ENCODE data around the gene WDR1. TPM values are rescaled to one million over a fixed set of nuclear protein-coding genes. Genes with fewer than 3 reads are reported as not detected.

The WDR1 gene
- total RNA-seq, 2 donors from 2014 or later, result 222 to 345 TPM

GRCh38 chr4:10086506-10087120, 30.0 kb downstream of the WDR1 start:
- Histone ChIP-seq H3K4me3 (ENCODE audit: low read length) (no peak overlapping the region), H3K9me3 (ENCODE audit: control insufficient read depth, low read length) (no peaks in the 10 kb centered on the region), H3K9ac (ENCODE audit: extremely low read depth, low read length, poor library complexity, severe bottlenecking) (no peak overlapping the region), H3K27me3 (ENCODE audit: control insufficient read depth, insufficient read depth, low read length, poor library complexity, severe bottlenecking) (no peaks in the 10 kb centered on the region), H3K4me1 (ENCODE audit: control insufficient read depth, insufficient read depth, low read length) (no peaks in the 10 kb centered on the region), H3K36me3 (ENCODE audit: control insufficient read depth, insufficient read depth, low read length) (peaks cover 92% of the 10 kb centered on the region), H3K27ac (ENCODE audit: low read depth, low read length) (no peak overlapping the region)
- no peaks in the 10 kb centered on the region for H3K4me1 Mint-ChIP-seq
- TF ChIP-seq CTCF (conservative IDR thresholded peaks at IDR 0.05), result no peak
- H3K27ac Mint-ChIP-seq, result peak overlapping the region; percentile 42
- WGBS, 2 experiments (ENCODE audit: insufficient coverage in 1 of 2, insufficient read length in 1 of 2), result 94% methylated on average over 4 to 13 of the region's 13 CpGs
- H3K36me3 Mint-ChIP-seq (ENCODE audit: low read depth), result peaks cover 90% of the 10 kb centered on the region
- DNase-seq, result no peak
- H3K27me3 Mint-ChIP-seq (ENCODE audit: insufficient read depth), result no peaks in the 10 kb centered on the region
- no peaks in the 10 kb centered on the region for H3K9me3 Mint-ChIP-seq
- H3K4me3 Mint-ChIP-seq, result no peak overlapping the region

GRCh38 chr4:10085828-10086505, 30.6 kb downstream of the WDR1 start:
- H3K9ac ChIP-seq (ENCODE audit: extremely low read depth, low read length, poor library complexity, severe bottlenecking), result no peak overlapping the region
- Mint-ChIP-seq H3K27ac (peak overlapping the region; percentile 42), H3K36me3 (ENCODE audit: low read depth) (peaks cover 89% of the 10 kb centered on the region), H3K9me3 (no peaks in the 10 kb centered on the region), H3K4me1 (no peaks in the 10 kb centered on the region), H3K27me3 (ENCODE audit: insufficient read depth) (no peaks in the 10 kb centered on the region), H3K4me3 (no peak overlapping the region)
- no peak overlapping the region for H3K4me3 ChIP-seq (ENCODE audit: low read length)
- no peaks in the 10 kb centered on the region for H3K9me3 ChIP-seq (ENCODE audit: control insufficient read depth, low read length)
- H3K4me1 ChIP-seq (ENCODE audit: control insufficient read depth, insufficient read depth, low read length), result no peaks in the 10 kb centered on the region
- no peak overlapping the region for H3K27ac ChIP-seq (ENCODE audit: low read depth, low read length)
- DNase-seq, result no peak
- TF ChIP-seq CTCF (conservative IDR thresholded peaks at IDR 0.05), result no peak
- H3K36me3 ChIP-seq (ENCODE audit: control insufficient read depth, insufficient read depth, low read length), result peaks cover 90% of the 10 kb centered on the region
- WGBS, 2 experiments (ENCODE audit: insufficient coverage in 1 of 2, insufficient read length in 1 of 2), result 93 to 97% methylated on average over 14 to 23 of the region's 23 CpGs
- no peaks in the 10 kb centered on the region for H3K27me3 ChIP-seq (ENCODE audit: control insufficient read depth, insufficient read depth, low read length, poor library complexity, severe bottlenecking)

GRCh38 chr4:10085386-10085785, 31.2 kb downstream of the WDR1 start:
- no peaks in the 10 kb centered on the region for H3K9me3 Mint-ChIP-seq
- no peak overlapping the region for H3K4me3 Mint-ChIP-seq
- Histone ChIP-seq H3K9me3 (ENCODE audit: control insufficient read depth, low read length) (no peaks in the 10 kb centered on the region), H3K36me3 (ENCODE audit: control insufficient read depth, insufficient read depth, low read length) (peaks cover 90% of the 10 kb centered on the region), H3K9ac (ENCODE audit: extremely low read depth, low read length, poor library complexity, severe bottlenecking) (no peak overlapping the region), H3K27ac (ENCODE audit: low read depth, low read length) (no peak overlapping the region), H3K4me1 (ENCODE audit: control insufficient read depth, insufficient read depth, low read length) (no peaks in the 10 kb centered on the region), H3K4me3 (ENCODE audit: low read length) (no peak overlapping the region), H3K27me3 (ENCODE audit: control insufficient read depth, insufficient read depth, low read length, poor library complexity, severe bottlenecking) (no peaks in the 10 kb centered on the region)
- H3K4me1 Mint-ChIP-seq, result no peaks in the 10 kb centered on the region
- no peak overlapping the region for H3K27ac Mint-ChIP-seq
- H3K36me3 Mint-ChIP-seq (ENCODE audit: low read depth), result peaks cover 88% of the 10 kb centered on the region
- TF ChIP-seq CTCF (conservative IDR thresholded peaks at IDR 0.05), result no peak
- H3K27me3 Mint-ChIP-seq (ENCODE audit: insufficient read depth), result no peaks in the 10 kb centered on the region
- no peak for DNase-seq
- WGBS, 2 experiments (ENCODE audit: insufficient coverage in 1 of 2, insufficient read length in 1 of 2), result 93 to 94% methylated on average over 4 to 11 of the region's 11 CpGs
